Measurements from ENCODE around the gene SYMPK. TPM values are rescaled to one million over a fixed set of nuclear protein-coding genes. Genes with fewer than 3 reads are reported as not detected.

SYMPK gene
- total and polyA plus RNA-seq, 9 donors = 24.8 to 61.9 (median 50.1) TPM

GRCh38 chr19:45821570-45821969, 41.4 kb downstream of the SYMPK start:
- DNase-seq = no peak
- TF ChIP-seq CTCF (IDR thresholded peaks at IDR 0.05) (no peak), POLR2A (IDR thresholded peaks at IDR 0.05) (no peak), EP300 (IDR thresholded peaks at IDR 0.05) (no peak)
- intact Hi-C loops (cut with DNase I) = no loop called here
- Histone ChIP-seq H3K4me1 (ENCODE audit: insufficient read depth) (peaks cover 2% of the 10 kb centered on the region), H3K36me3 (no peaks in the 10 kb centered on the region), H3K27ac (no peak overlapping the region), H3K9me3 (no peaks in the 10 kb centered on the region), H3K27me3 (no peaks in the 10 kb centered on the region), H3K4me3 (no peak overlapping the region)
- WGBS, 3 donors = 67 to 91% (median 74%) methylated on average over 10 of the region's 10 CpGs

GRCh38 chr19:45821103-45821521, 41.8 kb downstream of the SYMPK start:
- DNase-seq = no peak
- TF ChIP-seq CTCF (IDR thresholded peaks at IDR 0.05) = no peak
- no peak for TF ChIP-seq EP300 (IDR thresholded peaks at IDR 0.05)
- TF ChIP-seq POLR2A (IDR thresholded peaks at IDR 0.05) = no peak
- no peaks in the 10 kb centered on the region for H3K27me3 ChIP-seq
- intact Hi-C loops (cut with DNase I) = no loop called here
- H3K36me3 ChIP-seq = no peaks in the 10 kb centered on the region
- 77 to 84% (median 79%) methylated on average over 8 of the region's 8 CpGs for WGBS, 3 donors
- no peak overlapping the region for H3K4me3 ChIP-seq
- H3K4me1 ChIP-seq (ENCODE audit: insufficient read depth) = peaks cover 2% of the 10 kb centered on the region
- H3K9me3 ChIP-seq = no peaks in the 10 kb centered on the region
- no peak overlapping the region for H3K27ac ChIP-seq

DNA sequence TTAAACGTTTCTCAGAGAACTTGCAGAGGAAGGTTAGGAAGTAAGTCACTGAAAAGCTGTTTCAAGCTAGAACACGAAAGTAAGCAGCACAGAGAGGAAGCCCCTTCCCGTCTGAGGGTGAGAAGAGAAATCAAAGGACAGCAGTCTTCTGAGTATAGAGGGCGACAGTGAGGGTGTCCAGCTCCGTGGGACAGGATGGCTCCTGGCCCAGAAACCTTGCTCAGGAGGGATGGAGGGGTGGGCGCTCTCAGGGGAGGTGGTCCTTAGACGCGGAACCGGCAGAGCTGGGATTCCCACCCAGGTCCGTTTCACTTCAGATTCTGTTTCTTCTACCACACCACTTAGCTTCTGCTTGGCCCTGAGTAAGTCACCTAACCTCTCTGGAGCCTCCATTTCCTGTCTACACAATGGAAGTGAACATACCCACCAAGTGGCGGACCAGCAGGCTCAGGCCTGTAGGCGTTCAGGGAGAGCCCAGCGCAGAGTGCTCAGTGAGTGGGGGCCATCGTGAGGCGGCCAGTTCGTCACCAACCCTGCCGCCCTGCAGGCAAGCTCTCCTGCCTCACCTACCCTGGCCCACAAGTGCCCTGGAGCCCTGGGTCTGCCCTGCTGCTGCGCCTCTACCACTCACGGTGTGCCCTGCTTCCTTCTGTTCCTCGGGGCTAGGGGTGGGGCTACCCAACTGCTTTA, 42.4 kb downstream of the SYMPK start:
- 70 to 75% (median 71%) methylated on average over 20 of the region's 20 CpGs for WGBS, 3 donors
- no peaks in the 10 kb centered on the region for H3K9me3 ChIP-seq
- no peaks in the 10 kb centered on the region for H3K27me3 ChIP-seq
- intact Hi-C loops (cut with DNase I) = no loop called here
- TF ChIP-seq CTCF (IDR thresholded peaks at IDR 0.05) = no peak
- peaks cover 2% of the 10 kb centered on the region for H3K4me1 ChIP-seq (ENCODE audit: insufficient read depth)
- H3K36me3 ChIP-seq = no peaks in the 10 kb centered on the region
- no peak overlapping the region for H3K4me3 ChIP-seq
- no peak overlapping the region for H3K27ac ChIP-seq
- DNase-seq = no peak

DNA sequence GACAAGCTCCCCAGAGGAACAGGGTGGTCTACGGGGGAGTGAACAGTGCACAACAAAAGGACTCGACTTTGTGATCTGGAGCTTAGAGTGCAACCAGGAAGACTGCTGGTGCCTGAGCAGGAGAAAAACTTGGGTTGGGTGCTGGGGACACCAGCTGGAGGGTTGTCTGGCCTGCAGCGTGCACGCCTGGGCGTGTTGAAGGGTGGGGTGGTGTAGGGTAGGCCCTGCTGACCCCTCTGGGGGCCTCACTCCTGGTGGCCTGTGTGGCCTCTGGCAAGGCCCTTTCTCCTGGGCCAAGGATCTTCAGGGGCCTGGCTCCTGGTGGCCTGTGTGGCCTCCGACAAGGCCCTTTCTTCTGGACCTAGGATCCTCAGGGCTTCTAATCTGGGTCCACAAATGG, 43.2 kb downstream of the SYMPK start:
- H3K9me3 ChIP-seq = no peaks in the 10 kb centered on the region
- DNase-seq = no peak
- no peak overlapping the region for H3K4me3 ChIP-seq
- TF ChIP-seq CTCF (IDR thresholded peaks at IDR 0.05) = no peak
- TF ChIP-seq POLR2A (IDR thresholded peaks at IDR 0.05) = no peak
- no peak for TF ChIP-seq EP300 (IDR thresholded peaks at IDR 0.05)
- intact Hi-C loops (cut with DNase I) = loop anchor here in 1 of 4 donors (10.0 kb wide), 1 partner anchor 65 kb away; the partner anchor contains the start of gene IRF2BP1
- H3K36me3 ChIP-seq = no peaks in the 10 kb centered on the region
- H3K27me3 ChIP-seq = no peaks in the 10 kb centered on the region
- H3K4me1 ChIP-seq (ENCODE audit: insufficient read depth) = peaks cover 5% of the 10 kb centered on the region
- H3K27ac ChIP-seq = no peak overlapping the region
- WGBS, 3 donors = 73 to 80% (median 77%) methylated on average over 6 of the region's 6 CpGs

All from ovary (tissue), 9 donors.